Uterus (tissue), 2 donors: Measurements from ENCODE around the gene CKAP4.

ENCODE experiments used
- POLR2A ChIP-seq, 2 donors: fragments of 450-650 bp; IDR thresholded peaks; one replicate each; pipeline ENCODE4 v1.6.1; 2016; ENCODE audit warnings: antibody characterized with exemption in 2 of 2, mild to moderate bottlenecking in 1 of 2, moderate library complexity in 1 of 2
- TF ChIP-seq, protein P1 (sequence below), 4 experiments: fragments of 200-600 bp in 2 of 4; fragments of 450-650 bp in 2 of 4; sonication (generic) in 2 of 4; IDR thresholded peaks; one replicate each; pipeline ENCODE4 v1.5.1; 2016 to 2019; ENCODE audit warnings: antibody characterized with exemption in 4 of 4, mild to moderate bottlenecking in 2 of 4, moderate library complexity in 1 of 4

GRCh38 chr12:106255952-106256351, 8.1 kb upstream of the CKAP4 start:
- TF ChIP-seq, protein P1, sequence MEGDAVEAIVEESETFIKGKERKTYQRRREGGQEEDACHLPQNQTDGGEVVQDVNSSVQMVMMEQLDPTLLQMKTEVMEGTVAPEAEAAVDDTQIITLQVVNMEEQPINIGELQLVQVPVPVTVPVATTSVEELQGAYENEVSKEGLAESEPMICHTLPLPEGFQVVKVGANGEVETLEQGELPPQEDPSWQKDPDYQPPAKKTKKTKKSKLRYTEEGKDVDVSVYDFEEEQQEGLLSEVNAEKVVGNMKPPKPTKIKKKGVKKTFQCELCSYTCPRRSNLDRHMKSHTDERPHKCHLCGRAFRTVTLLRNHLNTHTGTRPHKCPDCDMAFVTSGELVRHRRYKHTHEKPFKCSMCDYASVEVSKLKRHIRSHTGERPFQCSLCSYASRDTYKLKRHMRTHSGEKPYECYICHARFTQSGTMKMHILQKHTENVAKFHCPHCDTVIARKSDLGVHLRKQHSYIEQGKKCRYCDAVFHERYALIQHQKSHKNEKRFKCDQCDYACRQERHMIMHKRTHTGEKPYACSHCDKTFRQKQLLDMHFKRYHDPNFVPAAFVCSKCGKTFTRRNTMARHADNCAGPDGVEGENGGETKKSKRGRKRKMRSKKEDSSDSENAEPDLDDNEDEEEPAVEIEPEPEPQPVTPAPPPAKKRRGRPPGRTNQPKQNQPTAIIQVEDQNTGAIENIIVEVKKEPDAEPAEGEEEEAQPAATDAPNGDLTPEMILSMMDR (IDR thresholded peaks at IDR 0.05): no peak
- no peak for TF ChIP-seq POLR2A (IDR thresholded peaks at IDR 0.05)
